Gastroesophageal sphincter (tissue), 4 donors: Measurements from ENCODE around the gene GABRA1. TPM values are rescaled to one million over a fixed set of nuclear protein-coding genes. Genes with fewer than 3 reads are reported as not detected.
A peak's percentile ranks its signal among the peaks of the same experiment; 100 is the strongest.

ENCODE experiments used
- ATAC-seq: fragments of 150-250 bp; one replicate; pipeline ENCODE4 v1.9.1; 2016; ENCODE audit warnings: mild to moderate bottlenecking, moderate library complexity
- H3K27ac ChIP-seq, 4 donors: fragments of 200-600 bp; sonication (generic) in 3 of 4; 1 replicate in 3 of 4; 2 replicates in 1 of 4; pipeline ENCODE4 v1.5.1; 2016 to 2019
- H3K27me3 ChIP-seq: fragments of 200-600 bp; sonication (generic); one replicate; pipeline ENCODE4 v1.5.1; 2019
- H3K36me3 ChIP-seq, 2 donors: fragments of 200-600 bp; sonication (generic); one replicate each; pipeline ENCODE4 v1.5.1; 2019; ENCODE audit warnings: control low read depth in 1 of 2
- H3K4me1 ChIP-seq, 3 donors: fragments of 200-600 bp; sonication (generic); 1 replicate in 2 of 3; 2 replicates in 1 of 3; pipeline ENCODE4 v1.5.1; 2016 to 2019; ENCODE audit warnings: control low read depth in 2 of 3
- H3K4me3 ChIP-seq, 2 donors: fragments of 200-600 bp; sonication (generic); one replicate each; pipeline ENCODE4 v1.5.1; 2019; ENCODE audit warnings: mild to moderate bottlenecking in 1 of 2, moderate library complexity in 1 of 2
- H3K9me3 ChIP-seq, 3 donors: fragments of 200-600 bp; sonication (generic); one replicate each; pipeline ENCODE4 v1.5.1; 2017 to 2019; ENCODE audit warnings: control low read depth in 2 of 3
- CTCF ChIP-seq, 4 experiments: fragments of 200-600 bp in 2 of 4; fragments of 450-650 bp in 2 of 4; sonication (generic) in 1 of 4; IDR thresholded peaks; one replicate each; pipeline ENCODE4 v1.5.1; 2017 to 2019; ENCODE audit warnings: antibody characterized with exemption in 4 of 4, mild to moderate bottlenecking in 2 of 4, moderate library complexity in 2 of 4
- EP300 ChIP-seq: sonication (generic); formaldehyde crosslinking; IDR thresholded peaks from one replicate; pipeline ENCODE4 v1.6.1; 2017; ENCODE audit warnings: antibody characterized with exemption, mild to moderate bottlenecking
- POLR2A ChIP-seq, 2 donors: fragments of 450-650 bp; IDR thresholded peaks; one replicate each; pipeline ENCODE4 v1.6.1; 2017; ENCODE audit warnings: antibody characterized with exemption in 2 of 2, mild to moderate bottlenecking in 2 of 2, moderate library complexity in 1 of 2
- POLR2AphosphoS5 ChIP-seq: sonication (generic); formaldehyde crosslinking; IDR thresholded peaks from one replicate; pipeline ENCODE4 v1.6.1; 2017; ENCODE audit warnings: antibody characterized with exemption
- WGBS, 2 donors: methylation state at CpG; one replicate each; pipeline ENCODE4 v1.1.5; 2018; ENCODE audit warnings: low coverage in 1 of 2; 5-methylcytosine and 5-hydroxymethylcytosine counted together
- total RNA-seq, 4 donors: library from RNA; depleted of rRNA; stranded (reverse); fragments of >200 nt; gene quantifications; one replicate each; pipeline ENCODE4 v1.1.0, GENCODE V29; 2016

Gene GABRA1
- 1 to 10 TPM in 1 of 4 donors, not detected in 3; 3.1 TPM for total RNA-seq

GRCh38 chr5:161847941-161848391 lies at the start of gene GABRA1:
Gene GABRA1 (plus strand): TSS chr5:161848120. CDS start chr5:161850811, 2,691 bp downstream.
- Histone ChIP-seq H3K9me3 (no peaks in the 10 kb centered on the region), H3K36me3 (no peaks in the 10 kb centered on the region), H3K27ac (no peak within 1 kb of the TSS), H3K4me1 (peaks cover 0 to 15% (median 0%) of the 10 kb centered on the region in 3 donors), H3K27me3 (peaks cover 44% of the 10 kb centered on the region), H3K4me3 (peak within 1 kb of the TSS in 1 of 2 donors; percentile 15)
- no peak for ATAC-seq
- WGBS, 2 donors = 0% methylated on average over 5 to 14 of the region's 16 CpGs
- TF ChIP-seq CTCF (IDR thresholded peaks at IDR 0.05) = no peak
- TF ChIP-seq POLR2AphosphoS5 = no peak
- no peak for TF ChIP-seq EP300
- TF ChIP-seq POLR2A (IDR thresholded peaks at IDR 0.05) = no peak

GRCh38 chr5:161799316-161799715 lies 48.6 kb upstream of the GABRA1 start:
- no peak for ATAC-seq
- TF ChIP-seq CTCF (IDR thresholded peaks at IDR 0.05) = no peak
- no peak for TF ChIP-seq EP300
- TF ChIP-seq POLR2A (IDR thresholded peaks at IDR 0.05) = no peak
- TF ChIP-seq POLR2AphosphoS5 = no peak

GRCh38 chr5:161804263-161804662 lies 43.7 kb upstream of the GABRA1 start:
- H3K36me3 ChIP-seq = no peaks in the 10 kb centered on the region
- TF ChIP-seq POLR2AphosphoS5 (no peak), POLR2A (IDR thresholded peaks at IDR 0.05) (no peak), CTCF (IDR thresholded peaks at IDR 0.05) (no peak), EP300 (no peak)
- WGBS, 2 donors = 50% methylated on average over 1 of the region's 1 CpG; no CpG with 5 or more reads in 1 of the 2 donors
- H3K27ac ChIP-seq = no peak overlapping the region
- ATAC-seq = no peak
- no peaks in the 10 kb centered on the region for H3K27me3 ChIP-seq
- no peak overlapping the region for H3K4me3 ChIP-seq
- no peaks in the 10 kb centered on the region for H3K9me3 ChIP-seq
- no peaks in the 10 kb centered on the region for H3K4me1 ChIP-seq

More at GRCh38 chr5:161799316-161799715, 48.6 kb upstream of the GABRA1 start:
- Histone ChIP-seq H3K27me3 (no peaks in the 10 kb centered on the region), H3K36me3 (no peaks in the 10 kb centered on the region), H3K4me1 (no peaks in the 10 kb centered on the region), H3K9me3 (no peaks in the 10 kb centered on the region), H3K4me3 (no peak overlapping the region), H3K27ac (no peak overlapping the region)
- 73 to 76% methylated on average over 3 of the region's 3 CpGs for WGBS, 2 donors

GRCh38 chr5:161846746-161847145 lies 1.2 kb upstream of the GABRA1 start:
- TF ChIP-seq CTCF (IDR thresholded peaks at IDR 0.05) (no peak), POLR2A (IDR thresholded peaks at IDR 0.05) (no peak), EP300 (no peak), POLR2AphosphoS5 (no peak)
- 0 to 30% methylated on average over 2 of the region's 5 CpGs for WGBS, 2 donors
- H3K36me3 ChIP-seq = no peaks in the 10 kb centered on the region
- H3K27me3 ChIP-seq = peaks cover 44% of the 10 kb centered on the region
- no peak overlapping the region for H3K4me3 ChIP-seq
- no peak overlapping the region for H3K27ac ChIP-seq
- peaks cover 0 to 15% (median 0%) of the 10 kb centered on the region in 3 donors for H3K4me1 ChIP-seq
- ATAC-seq = no peak
- H3K9me3 ChIP-seq = no peaks in the 10 kb centered on the region

GRCh38 chr5:161847447-161847846 lies 473 bp upstream of the GABRA1 start:
- H3K27ac ChIP-seq = no peak overlapping the region
- TF ChIP-seq POLR2AphosphoS5 (no peak), POLR2A (IDR thresholded peaks at IDR 0.05) (no peak), EP300 (no peak), CTCF (IDR thresholded peaks at IDR 0.05) (no peak)
- H3K9me3 ChIP-seq = no peaks in the 10 kb centered on the region
- H3K36me3 ChIP-seq = no peaks in the 10 kb centered on the region
- H3K27me3 ChIP-seq = peaks cover 44% of the 10 kb centered on the region
- no peak overlapping the region for H3K4me3 ChIP-seq
- H3K4me1 ChIP-seq = peaks cover 0 to 15% (median 0%) of the 10 kb centered on the region in 3 donors
- no peak for ATAC-seq
- 3 to 5% methylated on average over 6 to 11 of the region's 12 CpGs for WGBS, 2 donors
